PC-9 (cell line): Measurements from ENCODE around the gene MICOS13.

ENCODE experiments used
- CTCF ChIP-seq: fragments of 200-600 bp; sonication (generic); conservative IDR thresholded peaks from 2 replicates; pipeline ENCODE4 v1.6.1; 2017; ENCODE audit warnings: mixed run types, antibody characterized with exemption, mild to moderate bottlenecking, moderate library complexity
- EZH2 ChIP-seq: fragments of 200-600 bp; sonication (generic); IDR thresholded peaks from 2 replicates; pipeline ENCODE4 v1.8.0; 2017; ENCODE audit warnings: antibody characterized with exemption, low read depth

GRCh38 chr19:5696196-5697021 is 16.1 kb upstream of the MICOS13 start:
- TF ChIP-seq CTCF, result no peak
- TF ChIP-seq EZH2, result no peak
